GM12864 (cell line): ENCODE measurements around the gene FASTKD3.
A peak's percentile ranks its signal among the peaks of the same experiment; 100 is the strongest.

Experiments used
- DNase-seq: peaks from one replicate; pipeline ENCODE4 v3.0.0-alpha.2; 2011; ENCODE audit warnings: low read depth
- H3K4me3 ChIP-seq: 2 replicates; pipeline ENCODE4 v1.5.1; 2011; ENCODE audit warnings: mild to moderate bottlenecking, low read depth, low read length, control low read depth
- CTCF ChIP-seq: IDR thresholded peaks from 2 replicates; pipeline ENCODE4 v1.5.1; 2011; ENCODE audit warnings: low read depth, mild to moderate bottlenecking, moderate library complexity, low read length, control low read depth, inconsistent platforms; ENCODE audit errors: missing control alignments

Gene FASTKD3

GRCh38 chr5:7857926-7858632 is 10.8 kb downstream of the FASTKD3 start:
- DNase-seq: no peak
- no peak overlapping the region for H3K4me3 ChIP-seq
- no peak for TF ChIP-seq CTCF

GRCh38 chr5:7857361-7857760 is 11.5 kb downstream of the FASTKD3 start:
- no peak for DNase-seq
- no peak for TF ChIP-seq CTCF
- H3K4me3 ChIP-seq: no peak overlapping the region

- peak; percentile 63 for TF ChIP-seq CTCF
- no peak overlapping the region for H3K4me3 ChIP-seq
- DNase-seq: no peak
These were observed 12.0 kb downstream of the FASTKD3 start for GRCh38 chr5:7856855-7857254.

GRCh38 chr5:7855611-7856010 is 13.2 kb downstream of the FASTKD3 start:
- no peak overlapping the region for H3K4me3 ChIP-seq
- no peak for TF ChIP-seq CTCF
- no peak for DNase-seq

- no peak for TF ChIP-seq CTCF
- no peak overlapping the region for H3K4me3 ChIP-seq
- DNase-seq: no peak
These were observed 15.8 kb downstream of the FASTKD3 start for GRCh38 chr5:7852988-7853387.

GRCh38 chr5:7852542-7852941 is 16.3 kb downstream of the FASTKD3 start:
- H3K4me3 ChIP-seq: no peak overlapping the region
- no peak for DNase-seq
- TF ChIP-seq CTCF: no peak
